GM21737 (cell line): ENCODE data around the gene DIP2C.

Source experiments
- ATAC-seq: cut with Tn5 transposase; IDR thresholded peaks from one replicate; pipeline ENCODE4 v1.9.1; 2021; ENCODE audit warnings: mild to moderate bottlenecking, moderate library complexity; ENCODE audit not compliant: unreplicated experiment

DIP2C gene

DNA sequence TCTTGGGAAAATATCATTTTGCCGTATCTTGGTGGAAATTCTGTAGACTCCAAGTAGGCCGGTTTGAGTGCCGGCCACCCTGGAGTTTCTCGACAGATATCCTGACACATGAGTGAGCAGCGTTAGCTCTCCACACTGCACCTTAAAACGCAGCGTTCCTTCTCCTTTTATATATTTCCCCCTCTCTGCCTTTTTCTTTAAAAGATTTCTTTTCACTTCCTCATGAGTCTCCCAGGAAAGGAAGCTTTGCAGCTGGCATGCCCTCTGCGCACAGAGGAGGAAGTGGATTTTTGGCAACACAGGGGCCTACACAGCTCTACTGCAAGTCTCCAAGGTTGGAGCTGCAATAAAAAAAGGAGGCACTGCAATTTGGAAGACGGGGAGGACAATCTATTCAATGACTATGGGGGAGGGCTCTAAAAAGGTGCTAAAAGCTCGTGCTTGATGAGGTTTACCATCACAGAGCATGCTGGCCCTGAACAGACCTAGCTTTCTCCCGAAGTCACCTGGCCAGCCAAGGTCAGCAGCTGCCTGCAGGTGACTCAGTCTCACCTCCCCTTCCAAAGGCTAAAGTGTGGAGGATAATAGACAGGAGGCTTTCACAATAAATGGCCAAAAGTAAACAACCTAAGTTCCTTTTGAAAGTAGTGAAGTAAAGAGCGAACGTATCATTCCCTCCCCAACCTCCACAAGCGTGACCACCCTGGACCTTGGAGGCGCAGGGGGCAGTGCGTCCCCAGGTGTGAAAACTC is 301.4 kb downstream of the DIP2C start:
- ATAC-seq, result no peak

GRCh38 chr10:387593-387891 is 301.9 kb downstream of the DIP2C start:
- ATAC-seq, result no peak

- no peak for ATAC-seq
Measured at GRCh38 chr10:386771-387592, 302.5 kb downstream of the DIP2C start.

GRCh38 chr10:385571-386300 is 303.7 kb downstream of the DIP2C start:
- ATAC-seq, result no peak

- ATAC-seq, result no peak
Measured at GRCh38 chr10:384538-385305, 304.7 kb downstream of the DIP2C start.

DNA sequence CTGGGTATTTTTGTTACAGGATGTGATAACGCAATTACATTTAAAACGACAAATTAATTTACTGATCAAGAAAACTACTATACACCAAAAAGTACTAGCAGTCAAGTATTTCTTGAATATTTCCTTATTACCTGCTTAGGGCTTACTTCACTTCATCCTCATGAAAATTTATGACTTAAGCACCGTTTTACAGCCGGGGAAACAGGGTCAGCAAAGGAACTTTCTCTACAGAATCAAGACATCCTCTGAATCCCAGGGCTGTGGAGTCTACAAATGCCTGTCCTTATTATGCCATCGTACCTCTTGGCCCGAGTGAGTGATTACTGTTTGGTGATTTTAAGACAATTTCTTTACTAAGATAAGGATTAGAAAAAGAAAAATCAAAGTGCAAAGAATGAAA is 305.9 kb downstream of the DIP2C start:
- no peak for ATAC-seq

DNA sequence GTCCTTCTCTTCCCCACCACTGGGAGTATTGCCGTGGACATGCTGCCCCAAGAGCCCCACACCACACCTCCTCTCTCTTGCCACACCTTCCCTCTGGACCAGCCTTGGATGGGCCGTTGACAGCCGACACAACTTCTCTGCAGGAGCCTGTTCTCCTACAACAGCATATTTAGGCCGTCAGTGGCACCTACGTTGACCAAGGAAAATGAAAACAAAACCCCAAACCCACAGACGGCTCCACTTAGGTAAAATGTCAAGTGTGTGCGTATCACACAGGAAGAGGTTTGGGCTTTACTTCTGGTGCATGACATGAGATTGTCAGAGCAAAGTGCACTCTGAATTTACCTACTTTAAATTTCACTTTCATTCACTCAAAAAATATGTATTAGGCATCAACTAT is 307.7 kb downstream of the DIP2C start:
- no peak for ATAC-seq

GRCh38 chr10:381346-381745 is 308.1 kb downstream of the DIP2C start:
- no peak for ATAC-seq

- no peak for ATAC-seq
Measured at GRCh38 chr10:380313-380940, 309.0 kb downstream of the DIP2C start.

GRCh38 chr10:378930-379704 is 310.4 kb downstream of the DIP2C start:
- no peak for ATAC-seq

- ATAC-seq, result no peak
Measured at GRCh38 chr10:378230-378929, 311.1 kb downstream of the DIP2C start.

DNA sequence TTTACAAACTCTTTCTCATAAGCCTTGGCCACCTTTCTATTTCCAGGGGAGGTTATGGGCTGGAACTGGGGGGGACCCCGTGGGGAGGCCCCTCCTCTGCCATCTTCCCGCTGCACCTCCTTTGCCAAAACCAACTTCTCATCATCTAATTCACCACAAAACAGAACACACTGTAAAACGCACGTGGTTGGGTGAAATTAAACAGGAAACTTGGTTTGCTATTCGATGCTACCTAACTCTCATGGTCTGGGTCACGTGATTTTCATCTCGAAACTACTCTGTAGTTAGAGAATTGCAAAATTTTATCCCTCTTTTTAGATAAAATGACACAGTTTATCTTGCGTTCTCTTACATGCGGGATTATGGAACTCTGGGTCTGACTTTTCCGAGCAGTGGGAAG is 312.2 kb downstream of the DIP2C start:
- no peak for ATAC-seq

DNA sequence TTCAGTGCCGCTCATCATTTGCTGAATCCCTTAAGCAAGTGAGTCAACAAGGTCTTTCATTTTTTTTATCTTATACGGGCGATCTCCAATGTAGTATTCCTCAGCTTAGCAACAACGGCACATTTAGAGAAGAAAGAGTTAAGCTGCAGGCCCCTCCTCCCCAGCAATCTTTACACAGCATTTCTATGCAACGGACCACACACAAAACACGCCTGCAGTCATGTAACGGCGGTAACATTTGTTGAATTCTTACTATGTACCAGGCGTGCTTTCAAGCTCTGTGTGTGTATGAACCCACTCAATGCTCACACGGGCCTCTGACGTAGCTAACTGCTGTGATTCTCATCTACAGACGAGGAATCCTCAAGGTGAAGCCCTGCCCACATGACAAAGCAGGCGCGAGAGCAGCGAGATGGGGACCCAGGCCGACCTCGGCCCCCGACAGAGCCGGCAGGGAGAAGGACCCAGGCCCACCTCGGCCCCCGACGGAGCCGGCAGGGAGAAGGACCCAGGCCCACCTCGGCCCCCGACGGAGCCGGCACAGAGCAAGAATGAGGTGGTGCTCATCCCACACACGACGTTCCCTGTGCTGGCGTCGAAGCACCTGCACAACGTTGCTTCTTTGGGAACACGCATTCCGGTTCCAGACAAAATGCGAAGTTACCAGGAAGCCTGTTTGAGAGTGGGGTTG is 313.5 kb downstream of the DIP2C start:
- no peak for ATAC-seq

DNA sequence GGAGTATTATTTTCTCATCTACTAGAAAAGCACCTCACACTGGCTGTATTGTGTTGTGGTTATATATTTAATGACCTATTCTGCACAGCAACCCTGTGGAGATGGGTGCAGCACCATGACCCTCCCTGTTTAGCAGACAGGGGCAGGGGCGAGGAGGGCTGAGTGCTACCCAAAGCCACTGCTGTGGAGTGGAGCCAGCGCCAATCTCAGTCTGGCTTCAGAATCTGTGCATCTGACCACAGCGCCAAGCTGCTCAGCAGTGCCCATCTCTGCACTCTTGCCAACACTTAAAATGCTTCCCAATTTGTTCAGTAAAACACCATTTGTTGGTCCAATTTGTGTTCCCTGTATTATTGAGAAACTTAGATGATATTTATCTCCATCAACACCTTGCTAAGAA is 315.1 kb downstream of the DIP2C start:
- ATAC-seq, result no peak

- ATAC-seq, result no peak
Measured at GRCh38 chr10:373526-374309, 315.8 kb downstream of the DIP2C start.

GRCh38 chr10:373015-373414 is 316.5 kb downstream of the DIP2C start:
- no peak for ATAC-seq

GRCh38 chr10:372566-372965 is 316.9 kb downstream of the DIP2C start:
- no peak for ATAC-seq

GRCh38 chr10:371515-371914 is 318.0 kb downstream of the DIP2C start:
- ATAC-seq, result no peak
